Measurements from ENCODE around the gene FIS1. TPM values are rescaled to one million over a fixed set of nuclear protein-coding genes. Genes with fewer than 3 reads are reported as not detected.
A peak's percentile ranks its signal among the peaks of the same experiment; 100 is the strongest.
"Not testable (repeated sequence)": the region's sequence is repeated elsewhere in the genome, so short reads cannot be mapped to it uniquely, and the experiment has no call there.

Gene FIS1
- total and polyA plus RNA-seq, 4 experiments from 2014 or later: 100 to 198 (median 145) TPM

- H3K9me3 Mint-ChIP-seq; H3K36me3 ChIP-seq (ENCODE audit: insufficient read depth, low read length); H3K27ac ChIP-seq (ENCODE audit: low read depth, low read length); H3K27me3 ChIP-seq (ENCODE audit: insufficient read depth, low read length); intact Hi-C loops (cut with micrococcal nuclease); H3K9me3 ChIP-seq (ENCODE audit: control insufficient read depth in 1 of 2, low read length in 2 of 2): not testable (repeated sequence)
- DNase-seq: peak in 4 of 5 donors; percentile 34 to 45 (median 40)
- H3K27me3 Mint-ChIP-seq: peaks cover 11 to 14% of the 10 kb centered on the region in 2 donors
- Histone ChIP-seq H3K4me3 (ENCODE audit: low read length in 2 of 2) (peak overlapping the region in 1 of 2 donors; percentile 6), H3K4me1 (ENCODE audit: insufficient read depth, low read length) (peaks cover 13% of the 10 kb centered on the region)
- ChIA-PET CTCF (ENCODE audit: partially characterized antibody) (interaction anchor here (0.7 to 5.9 kb wide), 5 partner anchors 11 to 60 kb away, joined by 3 to 45 read pairs (median 7); partner anchors contain the start of genes FIS1, PLOD3 and ZNHIT1), POLR2A (ENCODE audit: partially characterized antibody) (interaction anchor here (2.2 to 3.1 kb wide), 2 partner anchors 14 to 40 kb away, joined by 16 to 18 read pairs; partner anchors contain the start of genes FIS1, PLOD3 and ZNHIT1)
- H3K27ac Mint-ChIP-seq: peak overlapping the region; percentile 29 to 89 (median 71)
- peak overlapping the region; percentile 76 to 89 (median 82) for H3K4me3 Mint-ChIP-seq
- peaks cover 7 to 25% (median 13%) of the 10 kb centered on the region in 4 donors for H3K4me1 Mint-ChIP-seq
- peaks cover 16 to 18% of the 10 kb centered on the region in 2 donors for H3K36me3 Mint-ChIP-seq
These were observed 40.8 kb downstream of the FIS1 start for GRCh38 chr7:101203740-101204738.

GRCh38 chr7:101202603-101202918, 42.3 kb downstream of the FIS1 start:
- ChIA-PET CTCF (ENCODE audit: partially characterized antibody) (interaction anchor here (0.8 to 5.9 kb wide), 2 partner anchors 10 to 15 kb away, joined by 4 to 45 read pairs; partner anchors contain the start of genes PLOD3 and ZNHIT1), POLR2A (ENCODE audit: partially characterized antibody) (interaction anchor here (1.0 to 1.2 kb wide), 2 partner anchors 15 to 42 kb away, joined by 3 to 4 read pairs; partner anchors contain the start of genes FIS1 and PLOD3)
- intact Hi-C loops (cut with micrococcal nuclease): no loop called here
- H3K27ac Mint-ChIP-seq: peak overlapping the region in 1 of 7 donors; percentile 4
- Histone ChIP-seq H3K27ac (ENCODE audit: low read depth, low read length) (no peak overlapping the region), H3K9me3 (ENCODE audit: control insufficient read depth in 1 of 2, low read length in 2 of 2) (no peaks in the 10 kb centered on the region), H3K36me3 (ENCODE audit: insufficient read depth, low read length) (no peaks in the 10 kb centered on the region), H3K4me1 (ENCODE audit: insufficient read depth, low read length) (peaks cover 13% of the 10 kb centered on the region), H3K4me3 (ENCODE audit: low read length in 2 of 2) (no peak overlapping the region), H3K27me3 (ENCODE audit: insufficient read depth, low read length) (no peaks in the 10 kb centered on the region)
- peak overlapping the region in 2 of 8 donors; percentile 26 to 52 for H3K4me3 Mint-ChIP-seq
- no peak for DNase-seq
- H3K4me1 Mint-ChIP-seq: peaks cover 7 to 25% (median 13%) of the 10 kb centered on the region in 4 donors
- H3K36me3 Mint-ChIP-seq: peaks cover 6 to 9% of the 10 kb centered on the region in 2 donors
- peaks cover 11 to 14% of the 10 kb centered on the region in 2 donors for H3K27me3 Mint-ChIP-seq
- no peaks in the 10 kb centered on the region for H3K9me3 Mint-ChIP-seq

- H3K4me1 ChIP-seq (ENCODE audit: insufficient read depth, low read length): peaks cover 13% of the 10 kb centered on the region
- no peak overlapping the region for H3K27ac ChIP-seq (ENCODE audit: low read depth, low read length)
- H3K27ac Mint-ChIP-seq: no peak overlapping the region
- intact Hi-C loops (cut with micrococcal nuclease): no loop called here
- CTCF ChIA-PET (ENCODE audit: partially characterized antibody): interaction anchor here (0.8 to 5.9 kb wide), 3 partner anchors 9 to 16 kb away, joined by 3 to 45 read pairs (median 4); partner anchors contain the start of genes PLOD3 and ZNHIT1
- H3K4me3 Mint-ChIP-seq: peak overlapping the region in 5 of 8 donors; percentile 15 to 52 (median 44)
- H3K36me3 ChIP-seq (ENCODE audit: insufficient read depth, low read length): no peaks in the 10 kb centered on the region
- H3K27me3 ChIP-seq (ENCODE audit: insufficient read depth, low read length): no peaks in the 10 kb centered on the region
- no peak overlapping the region for H3K4me3 ChIP-seq (ENCODE audit: low read length in 2 of 2)
- no peak for DNase-seq
- peaks cover 7 to 25% (median 13%) of the 10 kb centered on the region in 4 donors for H3K4me1 Mint-ChIP-seq
- H3K9me3 ChIP-seq (ENCODE audit: control insufficient read depth in 1 of 2, low read length in 2 of 2): no peaks in the 10 kb centered on the region
- peaks cover 6 to 8% of the 10 kb centered on the region in 2 donors for H3K36me3 Mint-ChIP-seq
- POLR2A ChIA-PET (ENCODE audit: partially characterized antibody): interaction anchor here (1.0 to 1.2 kb wide), 2 partner anchors 15 to 43 kb away, joined by 3 to 4 read pairs; partner anchors contain the start of genes FIS1 and PLOD3
- H3K27me3 Mint-ChIP-seq: peaks cover 11 to 15% of the 10 kb centered on the region in 2 donors
- no peaks in the 10 kb centered on the region for H3K9me3 Mint-ChIP-seq
These were observed 42.9 kb downstream of the FIS1 start for GRCh38 chr7:101201695-101202602.

GRCh38 chr7:101200862-101201599, 43.9 kb downstream of the FIS1 start, which contains the start of gene MOGAT3:
MOGAT3 (minus strand) TSS chr7:101201036; CDS start chr7:101200854, 182 bp downstream.
- CTCF ChIA-PET (ENCODE audit: partially characterized antibody): interaction anchor here (1.2 to 5.9 kb wide), 3 partner anchors 8 to 57 kb away, joined by 3 to 45 read pairs (median 4); partner anchors contain the start of genes PLOD3 and ZNHIT1
- Histone ChIP-seq H3K36me3 (ENCODE audit: insufficient read depth, low read length) (no peaks in the 10 kb centered on the region), H3K27ac (ENCODE audit: low read depth, low read length) (no peak within 1 kb of the TSS), H3K4me1 (ENCODE audit: insufficient read depth, low read length) (peaks cover 13% of the 10 kb centered on the region), H3K9me3 (ENCODE audit: control insufficient read depth in 1 of 2, low read length in 2 of 2) (no peaks in the 10 kb centered on the region), H3K4me3 (ENCODE audit: low read length in 2 of 2) (no peak within 1 kb of the TSS), H3K27me3 (ENCODE audit: insufficient read depth, low read length) (no peaks in the 10 kb centered on the region)
- H3K4me3 Mint-ChIP-seq: peak within 1 kb of the TSS in 6 of 8 donors; percentile 15 to 68 (median 40)
- intact Hi-C loops (cut with micrococcal nuclease): no loop called here
- H3K4me1 Mint-ChIP-seq: peaks cover 7 to 25% (median 13%) of the 10 kb centered on the region in 4 donors
- H3K9me3 Mint-ChIP-seq: no peaks in the 10 kb centered on the region
- peaks cover 11 to 15% of the 10 kb centered on the region in 2 donors for H3K27me3 Mint-ChIP-seq
- no peak within 1 kb of the TSS for H3K27ac Mint-ChIP-seq
- H3K36me3 Mint-ChIP-seq: peaks cover 3 to 7% of the 10 kb centered on the region in 2 donors
- DNase-seq: no peak
- POLR2A ChIA-PET (ENCODE audit: partially characterized antibody): interaction anchor here (1.0 kb wide), 1 partner anchor 16 kb away, joined by 4 read pairs; the partner anchor contains the start of genes PLOD3 and ZNHIT1

GRCh38 chr7:101200504-101200861, 44.4 kb downstream of the FIS1 start:
- Histone ChIP-seq H3K27me3 (ENCODE audit: insufficient read depth, low read length) (no peaks in the 10 kb centered on the region), H3K27ac (ENCODE audit: low read depth, low read length) (no peak overlapping the region), H3K36me3 (ENCODE audit: insufficient read depth, low read length) (no peaks in the 10 kb centered on the region), H3K4me3 (ENCODE audit: low read length in 2 of 2) (no peak overlapping the region), H3K9me3 (ENCODE audit: control insufficient read depth in 1 of 2, low read length in 2 of 2) (no peaks in the 10 kb centered on the region), H3K4me1 (ENCODE audit: insufficient read depth, low read length) (peaks cover 13% of the 10 kb centered on the region)
- ChIA-PET POLR2A (ENCODE audit: partially characterized antibody) (interaction anchor here (1.0 kb wide), 1 partner anchor 17 kb away, joined by 4 read pairs; the partner anchor contains the start of genes PLOD3 and ZNHIT1), CTCF (ENCODE audit: partially characterized antibody) (interaction anchor here (1.2 to 5.9 kb wide), 3 partner anchors 8 to 57 kb away, joined by 3 to 45 read pairs (median 4); partner anchors contain the start of genes PLOD3 and ZNHIT1)
- Mint-ChIP-seq H3K9me3 (no peaks in the 10 kb centered on the region), H3K36me3 (peaks cover 0 to 3% of the 10 kb centered on the region in 2 donors), H3K4me1 (peaks cover 7 to 25% (median 13%) of the 10 kb centered on the region in 4 donors), H3K4me3 (no peak overlapping the region), H3K27me3 (peaks cover 11 to 15% of the 10 kb centered on the region in 2 donors), H3K27ac (no peak overlapping the region)
- DNase-seq: no peak
- intact Hi-C loops (cut with micrococcal nuclease): no loop called here

GRCh38 chr7:101199522-101199921, 45.4 kb downstream of the FIS1 start:
- H3K36me3 Mint-ChIP-seq; H3K36me3 ChIP-seq (ENCODE audit: insufficient read depth, low read length); H3K4me3 ChIP-seq (ENCODE audit: low read length in 2 of 2); DNase-seq; H3K9me3 ChIP-seq (ENCODE audit: control insufficient read depth in 1 of 2, low read length in 2 of 2); H3K27ac Mint-ChIP-seq; H3K27ac ChIP-seq (ENCODE audit: low read depth, low read length); H3K4me3 Mint-ChIP-seq; H3K27me3 ChIP-seq (ENCODE audit: insufficient read depth, low read length); intact Hi-C loops (cut with micrococcal nuclease); H3K9me3 Mint-ChIP-seq: not testable (repeated sequence)
- Mint-ChIP-seq H3K4me1 (peaks cover 7 to 25% (median 13%) of the 10 kb centered on the region in 4 donors), H3K27me3 (peaks cover 12 to 18% of the 10 kb centered on the region in 2 donors)
- ChIA-PET CTCF (ENCODE audit: partially characterized antibody) (interaction anchor here (0.7 to 5.9 kb wide), 4 partner anchors 7 to 126 kb away, joined by 3 to 45 read pairs (median 4); no protein-coding TSS in a partner anchor), POLR2A (ENCODE audit: partially characterized antibody) (interaction anchor here (1.0 kb wide), 1 partner anchor 18 kb away, joined by 4 read pairs; the partner anchor contains the start of genes PLOD3 and ZNHIT1)
- peaks cover 13% of the 10 kb centered on the region for H3K4me1 ChIP-seq (ENCODE audit: insufficient read depth, low read length)
